HG03025 (cell line): Measurements from ENCODE around the gene C12orf42.
A peak's percentile ranks its signal among the peaks of the same experiment; 100 is the strongest.

Source experiments
- ATAC-seq: cut with Tn5 transposase; IDR thresholded peaks from one replicate; pipeline ENCODE4 v1.9.1; 2021; ENCODE audit warnings: mild to moderate bottlenecking, moderate library complexity; ENCODE audit not compliant: unreplicated experiment, low FRiP score

The C12orf42 gene

DNA sequence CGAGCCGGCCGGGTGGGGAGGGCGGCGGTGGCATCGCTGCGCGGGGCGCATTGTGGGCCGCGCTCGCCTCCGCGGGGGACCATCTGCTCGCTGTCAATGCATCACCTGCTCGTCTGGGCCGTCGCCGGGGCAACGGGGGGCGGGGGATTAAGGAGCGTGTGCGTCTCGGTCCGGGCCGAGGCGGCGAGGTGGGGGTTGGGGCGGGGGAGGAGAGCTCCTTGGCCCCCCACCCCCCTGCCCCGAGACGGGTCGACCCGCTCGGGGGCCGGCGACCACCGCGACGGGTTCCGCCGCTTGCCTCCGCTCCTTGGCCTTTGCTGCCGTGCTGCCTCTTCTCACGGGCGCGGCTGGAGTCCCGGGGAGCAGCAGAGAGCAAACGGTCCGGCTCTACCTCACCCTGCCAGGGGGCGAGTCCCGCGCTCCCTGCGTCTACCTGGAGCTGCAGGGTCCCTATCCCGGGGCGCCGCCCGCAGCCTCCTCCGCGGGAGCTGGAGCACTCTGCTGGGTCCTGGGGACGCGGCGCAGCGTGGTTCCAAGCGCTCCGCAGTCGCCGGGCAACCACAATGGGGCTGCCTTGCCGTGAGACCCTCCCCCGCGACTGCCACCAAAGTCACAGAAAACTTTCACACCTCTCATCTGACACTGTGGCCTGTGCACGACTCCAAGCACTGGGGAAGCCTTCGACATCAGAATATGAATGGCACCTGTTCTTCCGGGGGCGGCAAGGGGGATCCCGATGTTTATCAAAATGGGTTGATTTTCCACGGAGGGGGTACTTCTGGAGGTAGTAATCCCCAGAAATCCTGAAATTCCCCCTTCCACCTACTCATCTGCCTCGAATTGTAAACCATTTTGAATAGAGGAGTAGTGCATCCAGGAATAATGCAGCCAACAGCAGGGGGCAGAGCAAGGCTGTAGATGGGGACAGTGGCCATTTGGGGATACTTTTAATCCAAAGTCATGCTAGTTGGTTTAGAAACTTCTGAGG is at the start of gene C12orf42:
Gene C12orf42, minus strand, starts transcription at position 500 of the 988 bp plus-strand sequence. CDS start 17,542 bp downstream, outside the sequence.
- ATAC-seq: peak; percentile 56

DNA sequence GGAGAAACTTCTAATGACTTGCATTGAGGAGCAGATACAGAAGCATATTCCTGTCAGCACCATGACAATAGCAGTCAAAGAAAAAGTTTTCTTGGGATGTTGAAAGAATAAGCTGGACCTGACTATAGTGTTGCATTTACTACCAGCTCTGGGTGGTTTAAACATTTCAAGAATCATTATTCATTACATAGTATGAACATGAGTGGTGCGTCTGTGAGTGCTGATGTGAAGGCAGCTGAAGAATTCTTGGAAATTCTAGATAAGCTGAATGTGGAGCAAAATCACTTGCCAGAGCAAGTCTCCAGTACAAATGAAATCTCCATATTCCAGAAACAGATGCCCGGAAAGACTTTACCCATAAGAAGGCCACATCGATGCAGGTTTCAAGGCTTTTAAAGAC is 46.3 kb upstream of the C12orf42 start:
- ATAC-seq: no peak

DNA sequence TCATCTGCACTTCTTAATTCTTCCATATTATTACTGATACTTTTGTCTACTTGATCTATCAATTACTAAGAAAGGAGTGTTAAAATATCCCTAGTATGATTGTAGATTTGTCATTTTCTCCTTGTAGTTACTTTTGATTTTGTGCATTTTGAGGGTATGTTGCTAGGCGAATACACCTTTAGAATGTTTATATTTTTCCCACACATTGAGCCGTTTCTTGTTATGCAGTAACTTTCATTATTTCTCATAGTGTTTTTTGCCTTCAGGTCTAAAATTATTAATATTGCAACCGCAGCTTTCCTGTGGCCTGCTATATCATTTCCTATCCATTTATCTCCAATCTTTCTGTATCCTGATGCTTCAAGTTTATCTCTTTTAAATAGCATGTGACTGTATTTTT is 44.6 kb upstream of the C12orf42 start:
- ATAC-seq: no peak

DNA sequence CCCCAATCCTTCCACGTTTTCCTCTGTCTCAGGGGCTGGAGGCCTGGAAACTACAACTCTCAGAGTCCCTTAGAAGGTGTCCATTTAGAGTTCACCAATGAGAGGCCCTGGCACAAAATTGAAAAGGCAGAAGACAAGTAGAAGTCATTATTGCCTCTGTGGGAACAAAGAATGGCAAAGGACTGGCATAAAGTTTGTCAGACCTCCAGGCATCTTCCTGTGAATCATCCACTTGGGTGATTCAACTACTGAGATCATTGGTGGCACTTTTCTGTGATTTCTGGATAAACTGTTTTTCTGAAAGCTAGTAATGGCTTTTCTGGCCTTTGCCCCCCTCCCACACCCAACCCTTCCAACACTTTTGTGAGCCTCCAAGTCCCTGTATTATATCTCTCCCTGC is 42.6 kb upstream of the C12orf42 start:
- no peak for ATAC-seq

DNA sequence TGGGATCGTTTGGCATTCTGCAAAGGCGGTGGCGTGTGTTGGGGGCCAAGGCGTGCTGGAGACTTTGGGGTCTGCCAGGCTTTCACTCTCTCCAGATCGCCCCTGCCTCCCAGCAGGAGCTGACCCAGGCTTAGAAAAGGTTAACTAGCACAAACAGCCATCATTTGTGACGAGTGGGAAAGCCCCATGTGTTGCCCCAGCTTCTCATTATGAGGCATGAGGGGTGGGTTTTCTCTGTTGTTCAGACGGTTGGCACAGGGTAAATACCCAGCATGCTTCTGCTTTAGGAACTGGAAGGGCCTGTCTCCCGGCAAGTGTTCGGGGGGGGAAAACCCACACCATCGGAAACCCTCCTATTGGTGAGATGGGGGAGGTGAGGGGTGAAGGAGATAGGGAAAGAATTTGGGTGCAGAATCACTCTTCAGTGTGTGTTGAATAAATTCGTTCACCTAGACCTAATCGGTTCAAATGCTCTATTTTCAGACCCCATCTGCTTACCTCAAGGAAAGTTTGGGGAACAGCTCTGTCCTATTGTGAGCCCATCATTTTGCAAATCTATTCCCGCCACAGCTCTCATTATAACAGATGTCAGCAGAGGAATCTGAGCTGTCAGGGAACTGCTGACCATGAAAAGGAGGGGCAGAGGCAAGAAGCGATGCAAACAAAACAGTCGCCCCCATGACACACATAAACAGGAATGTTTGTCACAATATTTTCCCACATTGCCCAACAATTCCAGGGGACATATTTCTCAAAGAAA is 34.7 kb upstream of the C12orf42 start:
- ATAC-seq: no peak

DNA sequence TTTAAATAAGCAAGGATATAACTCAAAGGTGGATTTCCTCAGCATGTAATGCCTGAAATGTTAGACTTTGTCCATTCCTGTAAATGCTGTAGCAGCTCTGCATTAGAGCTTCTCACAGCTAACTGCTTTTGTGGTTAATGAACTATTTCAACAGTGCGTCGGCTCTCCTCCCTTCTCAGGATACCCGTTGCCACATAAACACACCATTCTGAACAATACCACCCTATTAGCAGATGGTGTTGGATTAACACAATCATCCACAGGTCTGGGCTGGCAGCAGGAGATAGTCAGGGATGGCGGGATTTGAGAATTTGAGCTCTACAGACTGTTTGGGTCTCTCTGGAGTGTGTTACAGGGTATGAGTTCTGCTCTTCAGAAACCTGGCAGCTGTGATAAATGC is 33.5 kb upstream of the C12orf42 start:
- ATAC-seq: no peak

DNA sequence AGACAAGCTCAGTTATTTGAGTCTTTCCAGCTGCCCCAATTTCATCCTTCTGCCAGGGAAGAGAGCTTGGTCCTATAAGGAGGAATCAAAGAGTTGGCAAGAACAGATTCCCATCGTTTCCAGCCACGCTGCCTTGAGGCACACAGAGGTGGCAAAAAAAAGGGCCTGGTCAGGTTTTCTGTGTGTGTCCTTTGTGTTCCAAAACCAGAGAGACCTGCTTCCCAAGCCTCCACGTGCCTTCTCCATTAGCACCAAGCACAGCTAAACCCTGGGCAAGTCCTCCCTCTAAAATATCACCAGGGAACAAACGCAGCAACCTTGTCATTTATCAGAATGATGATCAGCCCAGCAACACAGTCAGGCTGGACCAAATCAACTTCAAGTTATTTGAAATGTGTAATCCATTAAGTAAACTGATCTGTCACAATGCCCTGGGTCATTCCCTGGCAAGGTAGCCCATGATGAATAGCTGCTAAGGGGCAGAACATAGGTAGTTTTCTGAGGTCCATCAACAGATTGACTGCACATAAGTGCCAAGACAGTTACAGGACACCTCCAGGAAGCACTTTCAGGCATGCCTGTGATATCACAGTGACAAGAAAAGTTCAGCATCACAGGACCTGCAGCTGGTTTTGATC is 28.6 kb upstream of the C12orf42 start:
- ATAC-seq: no peak

DNA sequence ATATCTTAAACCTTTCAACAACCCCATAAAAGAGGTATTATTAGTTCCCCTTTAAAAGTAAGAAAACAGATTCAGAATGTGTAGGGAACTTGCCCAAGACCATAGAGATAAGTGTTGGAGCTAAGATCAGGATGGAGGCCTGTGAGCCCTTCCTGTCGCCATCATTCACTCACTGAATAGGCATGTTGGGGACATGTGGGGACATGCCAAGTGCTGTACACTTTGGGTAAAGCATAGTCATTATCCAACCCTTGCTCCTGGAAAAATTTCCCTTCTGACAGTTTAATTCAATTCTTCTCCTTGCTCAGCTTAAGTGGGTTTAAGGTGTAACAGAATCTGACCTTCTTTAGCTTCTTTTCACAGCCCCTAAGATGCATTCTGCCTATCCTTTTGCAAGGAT is 28.0 kb upstream of the C12orf42 start:
- no peak for ATAC-seq

DNA sequence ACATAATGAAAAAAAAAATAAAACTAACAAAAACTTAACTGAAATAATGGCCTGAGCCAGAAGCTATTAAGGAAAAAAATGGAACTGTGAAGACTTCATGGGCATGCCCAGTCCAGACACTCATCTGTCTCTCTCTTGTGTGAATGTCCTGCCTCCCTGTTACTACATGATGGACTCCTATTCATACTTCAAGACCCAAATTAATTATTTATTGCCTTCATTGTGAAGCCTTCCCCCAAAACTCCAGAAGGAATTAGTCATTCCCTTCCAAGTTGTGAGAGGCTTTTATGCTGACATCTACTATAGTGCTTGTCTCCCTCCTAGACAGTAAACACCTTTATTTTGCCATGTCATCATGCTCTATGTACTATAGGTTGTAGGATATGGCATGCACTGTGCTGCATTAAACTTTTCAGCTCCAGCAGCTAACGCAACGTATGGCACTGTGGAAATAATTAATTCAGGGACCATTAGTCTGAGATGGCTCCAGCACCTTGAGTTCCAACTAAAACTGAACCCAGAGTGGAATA is 25.0 kb upstream of the C12orf42 start:
- ATAC-seq: no peak

DNA sequence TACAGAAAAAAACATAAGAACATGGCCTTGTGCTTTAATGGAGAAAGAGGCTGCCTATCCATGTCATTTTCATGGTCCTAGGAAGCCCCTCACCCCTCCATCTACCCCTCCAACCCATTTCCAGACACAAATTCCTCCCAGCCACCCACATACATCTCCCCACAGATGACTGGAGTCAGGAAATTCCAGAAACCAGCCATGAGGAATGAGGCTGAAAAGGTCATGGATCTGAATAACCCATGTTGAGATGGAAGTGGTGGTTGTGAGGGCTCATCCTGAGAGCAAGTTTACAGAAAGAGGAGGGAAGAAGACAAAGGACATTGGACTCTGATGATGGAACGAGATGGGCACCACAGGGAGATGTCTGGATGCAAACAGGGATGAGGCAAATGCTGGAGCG is 23.9 kb upstream of the C12orf42 start:
- ATAC-seq: no peak

DNA sequence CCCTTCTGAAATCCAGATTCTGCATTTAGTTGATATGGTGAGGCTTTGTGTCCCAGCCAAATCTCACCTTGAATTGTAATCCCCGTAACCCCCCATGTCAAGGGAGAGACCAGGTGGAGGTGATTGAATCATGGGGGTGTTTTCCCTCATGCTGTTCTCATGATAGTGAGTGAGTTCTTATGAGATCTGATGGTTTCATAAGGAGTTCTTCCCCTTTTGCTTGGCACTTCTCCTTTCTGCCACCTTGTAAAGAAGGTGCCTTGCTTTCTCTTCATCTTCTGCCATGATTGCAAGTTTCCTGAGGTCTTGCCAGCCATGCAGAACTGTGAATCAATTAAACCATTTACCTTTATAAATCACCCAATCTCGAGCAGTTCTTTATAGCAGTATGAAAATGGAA is 23.1 kb upstream of the C12orf42 start:
- ATAC-seq: no peak

DNA sequence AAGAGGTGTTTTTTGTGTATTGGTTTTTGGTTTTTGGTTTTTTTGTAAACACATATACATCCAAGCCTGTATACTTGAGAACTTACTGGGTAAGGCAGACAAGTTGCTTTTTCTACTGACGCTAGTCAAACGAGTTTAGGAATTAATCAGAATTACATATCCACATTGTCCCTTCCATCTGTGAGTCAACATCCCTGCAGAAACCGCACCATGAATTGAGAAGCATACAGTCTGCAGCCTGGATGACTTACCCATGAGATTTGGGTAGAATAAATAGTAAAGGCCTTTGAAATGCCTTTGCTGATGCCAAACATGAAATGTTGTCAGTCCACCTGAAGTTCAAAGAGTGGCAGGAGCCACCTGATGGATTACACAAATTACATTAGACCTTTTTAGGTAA is 21.4 kb upstream of the C12orf42 start:
- no peak for ATAC-seq

DNA sequence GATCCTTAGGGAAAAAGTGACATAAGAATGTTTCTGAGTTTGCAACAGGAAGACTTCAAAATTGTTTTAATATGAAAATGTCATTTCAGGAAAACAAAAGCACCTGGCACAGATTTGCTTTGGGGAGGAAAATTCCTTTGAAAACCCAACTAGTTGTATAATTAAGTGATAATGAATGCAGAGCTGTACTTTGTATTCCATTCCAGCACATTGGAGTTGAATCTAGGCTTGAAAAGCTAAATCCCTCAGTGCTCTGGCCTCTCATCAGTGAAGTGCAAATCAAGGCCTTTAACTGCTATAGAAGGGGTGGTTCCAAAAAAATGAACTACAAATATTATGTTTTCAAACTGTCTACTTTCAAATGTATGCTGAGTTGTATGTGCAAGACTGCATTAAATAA is 19.6 kb upstream of the C12orf42 start:
- ATAC-seq: no peak

DNA sequence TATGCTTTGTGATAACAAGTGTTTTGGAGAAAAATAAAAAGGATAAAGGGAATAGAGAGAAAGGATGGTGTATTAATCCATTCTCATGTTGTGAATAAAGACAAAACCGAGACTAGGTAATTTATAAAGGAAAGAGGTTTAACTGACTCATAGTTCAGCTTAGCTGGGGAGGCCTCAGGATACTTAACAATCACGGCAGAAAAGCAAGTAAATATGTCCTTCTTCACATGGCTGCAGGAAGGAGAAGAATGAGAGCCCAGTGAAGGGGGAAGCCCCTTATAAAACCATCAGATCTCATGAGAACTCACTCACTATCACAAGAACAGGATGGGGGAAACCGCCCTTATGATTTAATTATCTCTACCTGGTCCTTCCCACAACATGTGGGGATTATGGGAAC is 18.1 kb upstream of the C12orf42 start:
- ATAC-seq: no peak

DNA sequence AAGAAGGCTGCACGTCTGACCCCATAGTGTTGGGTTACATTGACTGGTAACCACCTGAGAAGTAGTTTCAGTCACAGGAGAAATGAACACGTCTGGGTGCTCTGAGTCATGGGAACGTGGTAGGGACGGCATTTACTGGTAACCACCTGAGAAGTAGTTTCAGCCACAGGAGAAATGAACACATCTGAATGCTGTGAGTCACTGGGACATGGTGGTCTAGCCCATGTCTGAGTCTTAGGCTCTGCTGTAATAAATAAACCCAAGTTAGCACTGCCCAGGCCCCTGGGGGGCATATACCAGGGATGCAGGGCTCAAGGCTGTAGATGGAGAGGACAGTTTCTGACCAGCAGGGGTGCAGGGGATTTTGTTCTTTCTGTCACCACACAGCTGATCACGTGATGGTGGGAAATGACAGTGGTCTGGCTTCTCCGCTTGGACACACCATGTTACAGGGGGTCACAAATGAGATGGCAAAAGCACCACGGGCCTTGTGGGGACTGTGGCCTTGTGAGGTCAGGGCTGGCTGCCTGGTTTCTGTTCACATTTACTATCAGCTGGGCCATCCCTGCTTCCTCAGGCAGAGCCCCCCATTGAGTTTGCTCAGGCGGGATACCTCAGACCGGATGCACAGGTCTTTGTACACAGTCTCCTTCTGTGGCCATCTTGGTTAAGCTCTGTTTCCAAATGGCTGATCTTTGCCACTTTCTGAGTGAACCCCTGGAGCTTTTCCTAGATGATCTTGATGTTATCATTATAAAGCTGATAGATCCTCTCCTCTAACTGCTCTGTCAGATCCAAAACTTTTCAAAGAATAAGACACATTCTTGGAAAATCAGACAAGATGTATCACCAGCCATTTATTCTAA is 9.8 kb upstream of the C12orf42 start:
- peak; percentile 97 for ATAC-seq

DNA sequence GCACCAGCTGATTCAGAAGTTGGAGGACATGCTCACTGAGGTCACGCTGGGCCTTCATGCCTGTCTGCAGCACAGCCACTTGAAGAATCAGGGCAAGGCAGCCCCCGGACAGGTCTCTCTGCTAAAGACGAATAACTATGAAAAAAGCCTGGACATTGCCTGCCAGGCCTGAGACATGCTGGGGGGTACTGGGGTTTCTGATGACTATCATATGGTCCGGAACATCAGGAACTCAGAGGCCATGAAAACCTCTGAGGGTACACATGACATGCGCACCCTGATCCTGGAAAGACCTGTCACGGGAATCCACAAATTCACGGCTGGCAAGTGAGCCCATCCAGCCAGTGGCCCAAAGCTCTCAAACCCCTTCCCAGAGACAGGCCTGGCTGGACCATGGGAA is 8.8 kb upstream of the C12orf42 start:
- no peak for ATAC-seq

DNA sequence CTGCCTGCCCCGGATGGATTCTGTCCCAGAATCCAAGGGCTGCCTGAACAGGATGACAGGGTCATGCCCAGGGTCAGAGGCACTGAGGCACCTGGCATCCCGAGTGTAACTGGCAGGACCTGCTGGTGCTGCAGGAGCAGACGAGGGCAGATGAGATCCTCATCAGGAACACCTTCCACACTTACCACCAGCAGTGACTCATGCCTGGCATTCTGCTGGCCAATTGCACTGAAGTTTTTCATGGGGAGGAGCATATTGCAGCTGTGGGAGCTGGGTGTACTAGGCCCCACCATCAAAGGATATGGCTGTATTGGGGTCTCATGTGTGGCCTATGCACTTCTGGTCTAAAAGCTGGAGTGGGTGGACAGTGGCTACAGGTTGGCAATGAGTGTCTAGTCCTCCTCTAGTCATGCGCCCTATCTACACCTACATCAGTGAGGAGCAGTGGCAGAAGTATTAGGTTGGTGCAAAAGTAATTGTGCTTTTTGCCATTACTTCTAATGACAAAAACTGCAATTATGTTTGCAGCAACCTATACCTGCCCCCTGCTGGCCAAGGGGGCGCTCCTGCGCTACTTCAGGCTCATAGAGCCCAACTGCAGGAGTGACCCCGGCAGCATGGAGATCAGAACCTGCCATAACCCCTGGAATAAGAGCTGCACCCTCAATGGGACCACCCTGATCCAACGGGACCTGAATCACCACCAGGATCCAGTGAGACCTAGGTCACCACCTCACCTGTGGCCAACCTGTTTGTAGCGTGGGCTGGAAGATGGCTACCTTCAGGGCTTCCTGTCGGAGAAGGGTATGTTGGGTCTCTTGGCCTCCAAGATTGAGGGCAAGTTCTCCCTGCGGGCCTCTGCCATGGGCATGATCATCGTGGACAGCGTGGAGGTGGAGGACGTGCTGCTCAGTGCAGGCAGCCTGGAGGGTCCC is 8.0 kb upstream of the C12orf42 start:
- no peak for ATAC-seq

DNA sequence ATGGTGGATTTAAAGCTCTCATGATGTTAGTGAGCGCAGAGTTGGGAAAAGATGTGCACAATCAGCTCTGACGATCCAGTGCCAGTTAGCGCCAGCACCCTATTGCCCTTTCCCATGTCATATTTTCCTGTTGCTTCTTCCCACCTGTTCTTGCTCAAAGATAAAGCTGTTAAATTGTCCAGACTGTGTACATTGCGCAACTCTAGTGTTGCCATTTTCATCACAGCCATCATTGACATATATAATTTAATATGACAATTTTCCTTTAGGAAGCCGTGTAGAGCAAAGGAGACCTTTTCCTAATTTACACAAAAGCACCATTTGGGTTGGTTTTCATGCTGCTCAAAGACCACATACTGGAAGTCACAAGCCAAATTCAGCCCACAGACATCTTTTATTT is 5.7 kb upstream of the C12orf42 start:
- no peak for ATAC-seq

DNA sequence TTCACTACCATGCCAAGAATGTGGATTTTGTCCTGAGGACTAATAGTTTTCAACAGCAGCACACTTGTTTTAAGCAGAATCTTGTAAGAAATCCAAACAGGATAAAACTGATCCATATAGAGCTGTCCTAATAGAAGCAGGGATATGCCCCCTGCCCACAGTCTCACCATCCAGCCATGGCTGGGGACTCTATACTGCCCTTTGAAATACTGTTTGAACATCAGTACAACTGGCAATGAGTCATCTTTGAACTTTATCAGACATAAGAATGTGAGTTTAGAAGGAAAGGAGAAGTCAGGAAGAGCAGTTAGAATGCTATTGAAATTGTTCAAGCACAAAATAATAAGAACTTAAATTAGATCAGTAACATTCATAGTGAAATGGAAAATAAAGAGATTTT is 3.8 kb upstream of the C12orf42 start:
- no peak for ATAC-seq
